ENCODE measurements around the gene WBP2NL. TPM values are rescaled to one million over a fixed set of nuclear protein-coding genes. Genes with fewer than 3 reads are reported as not detected.

Gene WBP2NL
- total RNA-seq, 1 experiment from 2014 or later: 1.0 TPM

- no TSS peak for BruUV-seq (replicated peaks)
- POLR2A ChIA-PET: interaction anchor here (0.5 kb wide), 1 partner anchor 179 kb away, joined by 3 read pairs; no protein-coding TSS in a partner anchor
- no peaks in the 10 kb centered on the region for H3K27me3 Mint-ChIP-seq (ENCODE audit: insufficient read depth, unreplicated experiment)
Observed at GRCh38 chr22:41966607-41967240, 31.9 kb upstream of the WBP2NL start.

GRCh38 chr22:41968601-41969000 lies 30.0 kb upstream of the WBP2NL start:
- Mint-ChIP-seq H3K36me3 (ENCODE audit: insufficient read depth, unreplicated experiment) (no peaks in the 10 kb centered on the region), H3K27me3 (ENCODE audit: insufficient read depth, unreplicated experiment) (peaks cover 5% of the 10 kb centered on the region), H3K27ac (ENCODE audit: unreplicated experiment) (no peak overlapping the region), H3K4me3 (ENCODE audit: unreplicated experiment) (no peak overlapping the region), H3K4me1 (ENCODE audit: low read depth, unreplicated experiment) (no peaks in the 10 kb centered on the region), H3K9me3 (ENCODE audit: unreplicated experiment) (no peaks in the 10 kb centered on the region)
- Histone ChIP-seq H3K27me3 (replicated peaks; ENCODE audit: control insufficient read depth, insufficient read depth, low read length) (no peaks in the 10 kb centered on the region; the same call in 1 of the 2 replicates), H3K9me3 (no peaks in the 10 kb centered on the region), H3K4me1 (no peaks in the 10 kb centered on the region), H3K4me3 (ENCODE audit: low read depth, low read length) (no peak overlapping the region), H3K36me3 (ENCODE audit: control insufficient read depth, insufficient read depth, low read length) (no peaks in the 10 kb centered on the region)
- DNase-seq: no peak
- intact Hi-C loops (cut with micrococcal nuclease; ENCODE audit: unreplicated experiment): loop anchor here (5.0 kb wide), 1 partner anchor 104 kb away; the partner anchor contains the start of genes NAGA and PHETA2
- ChIA-PET POLR2A (interaction anchor here (0.6 kb wide), 1 partner anchor 347 kb away, joined by 3 read pairs; no protein-coding TSS in a partner anchor), CTCF (interaction anchor here (1.1 kb wide), 1 partner anchor 107 kb away, joined by 4 read pairs; no protein-coding TSS in a partner anchor)
- TF ChIP-seq CTCF (IDR thresholded peaks at IDR 0.05; ENCODE audit: insufficient read depth in 1 of 2, low read depth in 1 of 2, low read length in 1 of 2, severe bottlenecking in 1 of 2, unreplicated experiment in 1 of 2): no peak
- no TSS peak for BruUV-seq (replicated peaks)

More at GRCh38 chr22:41966607-41967240, 31.9 kb upstream of the WBP2NL start:
- Mint-ChIP-seq H3K9me3 (ENCODE audit: unreplicated experiment) (no peaks in the 10 kb centered on the region), H3K4me1 (ENCODE audit: low read depth, unreplicated experiment) (no peaks in the 10 kb centered on the region), H3K27ac (ENCODE audit: unreplicated experiment) (no peak overlapping the region), H3K36me3 (ENCODE audit: insufficient read depth, unreplicated experiment) (no peaks in the 10 kb centered on the region), H3K4me3 (ENCODE audit: unreplicated experiment) (no peak overlapping the region)
- CTCF ChIA-PET: interaction anchor here (0.8 kb wide), 1 partner anchor 20 kb away, joined by 4 read pairs; the partner anchor contains the start of gene CENPM
- H3K4me3 ChIP-seq (ENCODE audit: low read depth, low read length): no peak overlapping the region
- no peaks in the 10 kb centered on the region for H3K36me3 ChIP-seq (ENCODE audit: control insufficient read depth, insufficient read depth, low read length)
- H3K27me3 ChIP-seq (replicated peaks; ENCODE audit: control insufficient read depth, insufficient read depth, low read length): no peaks in the 10 kb centered on the region
- intact Hi-C loops (cut with micrococcal nuclease; ENCODE audit: unreplicated experiment): loop anchor here (1.0 to 5.0 kb wide), 4 partner anchors 106 to 151 kb away; partner anchors contain the start of genes NAGA, NDUFA6 and PHETA2
- no peaks in the 10 kb centered on the region for H3K9me3 ChIP-seq
- TF ChIP-seq CTCF (IDR thresholded peaks at IDR 0.05; ENCODE audit: insufficient read depth in 1 of 2, low read depth in 1 of 2, low read length in 1 of 2, severe bottlenecking in 1 of 2, unreplicated experiment in 1 of 2): peak in 1 of 2 experiments; percentile 41
- no peaks in the 10 kb centered on the region for H3K4me1 ChIP-seq
- DNase-seq: peak; percentile 48 to 54

GRCh38 chr22:41969110-41969646 lies 29.4 kb upstream of the WBP2NL start, which contains the start of gene SEPTIN3:
Gene SEPTIN3 (plus strand): TSS chr22:41969443. CDS start chr22:41971493, 2,050 bp downstream.
- intact Hi-C loops (cut with micrococcal nuclease; ENCODE audit: unreplicated experiment): loop anchor here (5.0 kb wide), 1 partner anchor 103 kb away; the partner anchor contains the start of genes NAGA and PHETA2
- Mint-ChIP-seq H3K4me3 (ENCODE audit: unreplicated experiment) (no peak within 1 kb of the TSS), H3K36me3 (ENCODE audit: insufficient read depth, unreplicated experiment) (no peaks in the 10 kb centered on the region), H3K9me3 (ENCODE audit: unreplicated experiment) (no peaks in the 10 kb centered on the region), H3K27ac (ENCODE audit: unreplicated experiment) (no peak within 1 kb of the TSS), H3K27me3 (ENCODE audit: insufficient read depth, unreplicated experiment) (peaks cover 5% of the 10 kb centered on the region), H3K4me1 (ENCODE audit: low read depth, unreplicated experiment) (no peaks in the 10 kb centered on the region)
- POLR2A ChIA-PET: interaction anchor here (0.6 kb wide), 1 partner anchor 347 kb away, joined by 3 read pairs; no protein-coding TSS in a partner anchor
- no peaks in the 10 kb centered on the region for H3K4me1 ChIP-seq
- H3K9me3 ChIP-seq: no peaks in the 10 kb centered on the region
- no peak within 1 kb of the TSS for H3K4me3 ChIP-seq (ENCODE audit: low read depth, low read length)
- DNase-seq: no peak
- BruUV-seq (replicated peaks): no TSS peak
- no peak for TF ChIP-seq CTCF (IDR thresholded peaks at IDR 0.05; ENCODE audit: insufficient read depth in 1 of 2, low read depth in 1 of 2, low read length in 1 of 2, severe bottlenecking in 1 of 2, unreplicated experiment in 1 of 2)
- CTCF ChIA-PET: no interaction called here
- H3K27me3 ChIP-seq (replicated peaks; ENCODE audit: control insufficient read depth, insufficient read depth, low read length): no peaks in the 10 kb centered on the region; the same call in 1 of the 2 replicates
- no peaks in the 10 kb centered on the region for H3K36me3 ChIP-seq (ENCODE audit: control insufficient read depth, insufficient read depth, low read length)

Measured in Caco-2 (cell line).